Muscle layer of duodenum (tissue), 2 donors: Measurements from ENCODE around the gene CREG1.

Experiments used
- H3K27ac ChIP-seq: one replicate; pipeline ENCODE4 v1.7.0; 2013; ENCODE audit warnings: mild to moderate bottlenecking, low read length
- H3K27me3 ChIP-seq: one replicate; pipeline ENCODE4 v1.7.0; 2013; ENCODE audit warnings: low read depth, mild to moderate bottlenecking, control low read depth, low read length
- H3K36me3 ChIP-seq, 2 donors: one replicate each; pipeline ENCODE4 v1.7.0; 2013; ENCODE audit warnings: low read length in 2 of 2, control low read depth in 1 of 2, mild to moderate bottlenecking in 1 of 2; ENCODE audit not compliant: insufficient read depth in 2 of 2, control insufficient read depth in 1 of 2
- H3K4me1 ChIP-seq, 2 donors: one replicate each; pipeline ENCODE4 v1.7.0; 2013; ENCODE audit warnings: low read length in 2 of 2, mild to moderate bottlenecking in 2 of 2, control low read depth in 1 of 2, moderate library complexity in 1 of 2; ENCODE audit not compliant: insufficient read depth in 2 of 2, control insufficient read depth in 1 of 2
- H3K4me3 ChIP-seq, 2 donors: one replicate each; pipeline ENCODE4 v1.7.0; 2013; ENCODE audit warnings: low read length in 2 of 2, low read depth in 1 of 2, mild to moderate bottlenecking in 1 of 2
- H3K9me3 ChIP-seq, 2 donors: one replicate each; pipeline ENCODE4 v1.7.0; 2013; ENCODE audit warnings: low read length in 2 of 2, control low read depth in 1 of 2, mild to moderate bottlenecking in 1 of 2; ENCODE audit not compliant: control insufficient read depth in 1 of 2
- donor health status: healthy.

CREG1 gene

GRCh38 chr1:167528057-167528728 is 25.4 kb downstream of the CREG1 start:
- Histone ChIP-seq H3K27me3 (no peaks in the 10 kb centered on the region), H3K4me1 (peaks cover 0 to 2% of the 10 kb centered on the region in 2 donors), H3K36me3 (no peaks in the 10 kb centered on the region), H3K9me3 (no peaks in the 10 kb centered on the region), H3K4me3 (no peak overlapping the region), H3K27ac (no peak overlapping the region)

GRCh38 chr1:167526667-167527383 is 26.7 kb downstream of the CREG1 start:
- H3K27ac ChIP-seq = no peak overlapping the region
- no peaks in the 10 kb centered on the region for H3K27me3 ChIP-seq
- H3K4me1 ChIP-seq = no peaks in the 10 kb centered on the region
- no peaks in the 10 kb centered on the region for H3K9me3 ChIP-seq
- H3K4me3 ChIP-seq = no peak overlapping the region
- no peaks in the 10 kb centered on the region for H3K36me3 ChIP-seq

GRCh38 chr1:167524651-167525050 is 28.9 kb downstream of the CREG1 start:
- H3K4me3 ChIP-seq = no peak overlapping the region
- H3K4me1 ChIP-seq = no peaks in the 10 kb centered on the region
- H3K27ac ChIP-seq = no peak overlapping the region
- no peaks in the 10 kb centered on the region for H3K27me3 ChIP-seq
- no peaks in the 10 kb centered on the region for H3K36me3 ChIP-seq
- no peaks in the 10 kb centered on the region for H3K9me3 ChIP-seq

- no peak overlapping the region for H3K27ac ChIP-seq
- no peak overlapping the region for H3K4me3 ChIP-seq
- no peaks in the 10 kb centered on the region for H3K27me3 ChIP-seq
- H3K4me1 ChIP-seq = no peaks in the 10 kb centered on the region
- H3K36me3 ChIP-seq = no peaks in the 10 kb centered on the region
- no peaks in the 10 kb centered on the region for H3K9me3 ChIP-seq
Observed at GRCh38 chr1:167522246-167522645, 31.3 kb downstream of the CREG1 start.

GRCh38 chr1:167520711-167521206 is 32.8 kb downstream of the CREG1 start:
- Histone ChIP-seq H3K36me3 (no peaks in the 10 kb centered on the region), H3K9me3 (no peaks in the 10 kb centered on the region), H3K27me3 (no peaks in the 10 kb centered on the region), H3K4me3 (no peak overlapping the region), H3K4me1 (no peaks in the 10 kb centered on the region), H3K27ac (no peak overlapping the region)

- Histone ChIP-seq H3K36me3 (no peaks in the 10 kb centered on the region), H3K4me1 (no peaks in the 10 kb centered on the region), H3K27ac (peak within 1 kb of the TSS; percentile 32), H3K9me3 (no peaks in the 10 kb centered on the region), H3K4me3 (no peak within 1 kb of the TSS), H3K27me3 (no peaks in the 10 kb centered on the region)
Observed at GRCh38 chr1:167518331-167518700, 35.2 kb downstream of the CREG1 start, which contains the start of gene CD247. Gene CD247 (minus strand): TSS chr1:167518529. CDS start chr1:167518465, 64 bp downstream.

- Histone ChIP-seq H3K27ac (peak overlapping the region; percentile 32), H3K9me3 (no peaks in the 10 kb centered on the region), H3K4me1 (no peaks in the 10 kb centered on the region), H3K36me3 (no peaks in the 10 kb centered on the region), H3K27me3 (no peaks in the 10 kb centered on the region), H3K4me3 (no peak overlapping the region)
Observed at GRCh38 chr1:167517535-167518330, 35.8 kb downstream of the CREG1 start.

- H3K27ac ChIP-seq = no peak overlapping the region
- H3K9me3 ChIP-seq = no peaks in the 10 kb centered on the region
- H3K4me1 ChIP-seq = no peaks in the 10 kb centered on the region
- H3K36me3 ChIP-seq = no peaks in the 10 kb centered on the region
- H3K4me3 ChIP-seq = no peak overlapping the region
- no peaks in the 10 kb centered on the region for H3K27me3 ChIP-seq
Observed at GRCh38 chr1:167516404-167517388, 36.9 kb downstream of the CREG1 start.

GRCh38 chr1:167515893-167516321 is 37.7 kb downstream of the CREG1 start:
- Histone ChIP-seq H3K27ac (no peak overlapping the region), H3K9me3 (no peaks in the 10 kb centered on the region), H3K4me3 (no peak overlapping the region), H3K4me1 (no peaks in the 10 kb centered on the region), H3K27me3 (no peaks in the 10 kb centered on the region), H3K36me3 (no peaks in the 10 kb centered on the region)

- no peaks in the 10 kb centered on the region for H3K27me3 ChIP-seq
- no peak overlapping the region for H3K4me3 ChIP-seq
- no peaks in the 10 kb centered on the region for H3K9me3 ChIP-seq
- H3K4me1 ChIP-seq = no peaks in the 10 kb centered on the region
- H3K27ac ChIP-seq = no peak overlapping the region
- no peaks in the 10 kb centered on the region for H3K36me3 ChIP-seq
Observed at GRCh38 chr1:167515461-167515860, 38.1 kb downstream of the CREG1 start.
